ENCODE data around the gene ZKSCAN7.
A peak's percentile ranks its signal among the peaks of the same experiment; 100 is the strongest.
"Not testable (repeated sequence)": the region's sequence is repeated elsewhere in the genome, so short reads cannot be mapped to it uniquely, and the experiment has no call there.

Gene ZKSCAN7

GRCh38 chr3:44576613-44577012 lies 21.6 kb downstream of the ZKSCAN7 start:
- DNase-seq (ENCODE audit: insufficient read length, low spot score) (no peak), FAIRE-seq (no peak)
- TF ChIP-seq, protein P1, sequence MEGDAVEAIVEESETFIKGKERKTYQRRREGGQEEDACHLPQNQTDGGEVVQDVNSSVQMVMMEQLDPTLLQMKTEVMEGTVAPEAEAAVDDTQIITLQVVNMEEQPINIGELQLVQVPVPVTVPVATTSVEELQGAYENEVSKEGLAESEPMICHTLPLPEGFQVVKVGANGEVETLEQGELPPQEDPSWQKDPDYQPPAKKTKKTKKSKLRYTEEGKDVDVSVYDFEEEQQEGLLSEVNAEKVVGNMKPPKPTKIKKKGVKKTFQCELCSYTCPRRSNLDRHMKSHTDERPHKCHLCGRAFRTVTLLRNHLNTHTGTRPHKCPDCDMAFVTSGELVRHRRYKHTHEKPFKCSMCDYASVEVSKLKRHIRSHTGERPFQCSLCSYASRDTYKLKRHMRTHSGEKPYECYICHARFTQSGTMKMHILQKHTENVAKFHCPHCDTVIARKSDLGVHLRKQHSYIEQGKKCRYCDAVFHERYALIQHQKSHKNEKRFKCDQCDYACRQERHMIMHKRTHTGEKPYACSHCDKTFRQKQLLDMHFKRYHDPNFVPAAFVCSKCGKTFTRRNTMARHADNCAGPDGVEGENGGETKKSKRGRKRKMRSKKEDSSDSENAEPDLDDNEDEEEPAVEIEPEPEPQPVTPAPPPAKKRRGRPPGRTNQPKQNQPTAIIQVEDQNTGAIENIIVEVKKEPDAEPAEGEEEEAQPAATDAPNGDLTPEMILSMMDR (IDR thresholded peaks at IDR 0.05; ENCODE audit: insufficient read depth, missing control alignments), result no peak

GRCh38 chr3:44577354-44577952 lies 22.5 kb downstream of the ZKSCAN7 start:
- not testable (repeated sequence) for FAIRE-seq; DNase-seq (ENCODE audit: insufficient read length, low spot score)

DNA sequence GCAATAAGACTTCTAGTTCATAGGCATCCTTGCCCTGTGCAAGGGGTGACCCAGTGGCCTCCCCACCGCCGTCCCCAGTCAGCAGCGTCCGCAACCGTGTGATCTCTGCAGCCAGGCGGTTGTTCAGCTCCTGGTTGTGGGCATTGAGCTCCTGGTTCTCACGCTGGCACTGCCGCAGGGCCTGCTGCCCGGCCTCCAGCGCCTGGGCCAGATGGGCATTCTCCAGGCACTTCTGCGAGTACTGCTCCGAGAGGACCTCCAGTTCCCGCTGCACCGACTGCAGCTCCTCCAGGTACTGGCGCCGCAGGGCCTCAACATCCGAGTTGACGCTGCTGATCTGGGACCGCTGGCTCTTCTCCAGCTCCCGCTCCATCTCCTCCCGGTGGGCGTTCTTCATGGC lies 23.3 kb downstream of the ZKSCAN7 start:
- FAIRE-seq; DNase-seq (ENCODE audit: insufficient read length, low spot score): not testable (repeated sequence)

DNA sequence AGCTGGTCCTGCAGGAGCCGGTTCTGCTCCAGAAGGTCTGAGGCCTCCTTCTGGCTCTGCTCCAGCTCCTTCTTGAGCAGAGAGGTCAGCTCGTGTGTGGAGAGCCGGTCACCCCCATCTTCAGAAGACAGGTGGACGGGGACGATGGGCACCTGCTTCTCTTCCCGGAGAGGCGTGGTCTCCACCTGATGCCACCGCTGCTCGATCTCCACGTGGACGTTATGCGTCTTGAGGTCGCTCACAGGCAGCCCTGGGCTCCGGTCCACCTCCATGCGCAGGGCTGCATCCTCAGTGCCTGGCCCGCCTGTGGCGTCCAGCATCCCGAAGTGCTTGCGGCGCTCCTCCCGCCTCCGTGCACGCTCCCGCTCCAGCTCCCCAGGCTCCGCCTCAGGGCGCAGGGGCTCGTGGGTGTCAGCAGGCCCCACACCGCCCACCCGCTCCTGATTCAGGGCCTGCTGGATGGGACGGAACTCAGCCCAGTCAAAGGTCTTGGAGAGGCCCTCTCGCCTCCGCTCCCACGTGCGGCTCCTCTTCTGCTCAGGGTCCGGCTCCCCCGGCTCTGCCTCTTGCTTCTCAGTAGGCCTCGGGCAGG lies 24.0 kb downstream of the ZKSCAN7 start:
- not testable (repeated sequence) for FAIRE-seq; DNase-seq (ENCODE audit: insufficient read length, low spot score)

DNA sequence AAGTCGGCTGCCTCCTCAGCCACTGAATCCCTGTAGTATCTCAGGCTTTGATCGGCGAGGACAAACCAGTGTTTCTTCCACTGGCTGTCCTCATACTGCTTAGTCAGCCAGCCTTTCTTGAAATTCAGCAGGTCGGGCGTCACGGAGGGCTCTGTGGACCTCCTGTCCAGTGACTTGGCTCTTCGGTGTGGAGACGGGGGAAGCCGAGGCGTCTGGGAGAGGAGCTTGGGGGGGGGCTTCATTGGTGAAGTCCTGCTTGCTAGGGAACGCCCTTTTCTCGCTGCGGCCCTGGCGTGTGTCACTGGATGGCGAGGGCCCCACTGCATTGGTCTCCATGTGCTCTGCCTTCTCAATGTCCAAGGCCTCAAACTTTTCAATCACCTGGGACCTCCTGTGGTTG lies 24.8 kb downstream of the ZKSCAN7 start:
- not testable (repeated sequence) for FAIRE-seq; DNase-seq (ENCODE audit: insufficient read length, low spot score)

- not testable (repeated sequence) for FAIRE-seq; DNase-seq (ENCODE audit: insufficient read length, low spot score)
These were observed 26.0 kb downstream of the ZKSCAN7 start for GRCh38 chr3:44580971-44581370.

GRCh38 chr3:44584646-44585501 lies 29.9 kb downstream of the ZKSCAN7 start, which contains the start of gene ZNF660:
TSS of gene ZNF660 (plus strand) at chr3:44584964. CDS start at chr3:44594194, 9,230 bp downstream.
- FAIRE-seq, result no peak
- peak; percentile 60 for DNase-seq (ENCODE audit: insufficient read length, low spot score)
- TF ChIP-seq, protein P1 (IDR thresholded peaks at IDR 0.05; ENCODE audit: insufficient read depth, missing control alignments), result no peak

GRCh38 chr3:44596621-44597020 lies 41.6 kb downstream of the ZKSCAN7 start:
- DNase-seq (ENCODE audit: insufficient read length, low spot score) (no peak), FAIRE-seq (no peak)
- TF ChIP-seq, protein P1 (IDR thresholded peaks at IDR 0.05; ENCODE audit: insufficient read depth, missing control alignments), result no peak

GRCh38 chr3:44601749-44602148 lies 46.8 kb downstream of the ZKSCAN7 start:
- no peak for DNase-seq (ENCODE audit: insufficient read length, low spot score)
- TF ChIP-seq, protein P1 (IDR thresholded peaks at IDR 0.05; ENCODE audit: insufficient read depth, missing control alignments), result no peak
- FAIRE-seq, result no peak
